ENCODE results near the gene ZGLP1. TPM values are rescaled to one million over a fixed set of nuclear protein-coding genes. Genes with fewer than 3 reads are reported as not detected.

ZGLP1 gene
- total RNA-seq, 4 donors from 2014 or later = 0.58 to 1.2 (median 1.2) TPM

GRCh38 chr19:10277795-10278589 lies 31.6 kb downstream of the ZGLP1 start:
- no peak for DNase-seq (ENCODE audit: extremely low spot score)
- H3K27ac ChIP-seq (replicated peaks in 1 of 4) = no peak overlapping the region
- 93% methylated on average over 9 of the region's 9 CpGs for WGBS
- TF ChIP-seq POLR2A (IDR thresholded peaks at IDR 0.05; ENCODE audit: low read depth) (no peak), EP300 (IDR thresholded peaks at IDR 0.05) (no peak), POLR2AphosphoS5 (IDR thresholded peaks at IDR 0.05) (no peak), CTCF (IDR thresholded peaks at IDR 0.05) (no peak)
- H3K4me1 ChIP-seq = peaks cover 0 to 4% (median 2%) of the 10 kb centered on the region in 4 donors
- H3K4me3 ChIP-seq = no peak overlapping the region
- H3K36me3 ChIP-seq = peaks cover 5 to 47% (median 16%) of the 10 kb centered on the region in 4 donors
- H3K27me3 ChIP-seq = no peaks in the 10 kb centered on the region
- intact Hi-C loops (cut with DNase I) = no loop called here
- no peaks in the 10 kb centered on the region for H3K9me3 ChIP-seq

- Histone ChIP-seq H3K27me3 (peaks cover 0 to 31% (median 14%) of the 10 kb centered on the region in 4 donors), H3K4me3 (no peak overlapping the region), H3K4me1 (peaks cover 13 to 31% (median 28%) of the 10 kb centered on the region in 4 donors), H3K36me3 (peaks cover 5 to 40% (median 11%) of the 10 kb centered on the region in 4 donors), H3K9me3 (no peaks in the 10 kb centered on the region), H3K27ac (replicated peaks in 1 of 4) (no peak overlapping the region)
- WGBS = 88% methylated on average over 10 of the region's 10 CpGs
- intact Hi-C loops (cut with DNase I) = no loop called here
- no peak for DNase-seq (ENCODE audit: extremely low spot score)
- no peak for TF ChIP-seq CTCF (IDR thresholded peaks at IDR 0.05)
- no peak for TF ChIP-seq EP300 (IDR thresholded peaks at IDR 0.05)
- no peak for TF ChIP-seq POLR2A (IDR thresholded peaks at IDR 0.05; ENCODE audit: low read depth)
- TF ChIP-seq POLR2AphosphoS5 (IDR thresholded peaks at IDR 0.05) = no peak
Measured at GRCh38 chr19:10274589-10274988, 35.0 kb downstream of the ZGLP1 start.

GRCh38 chr19:10271543-10272086 lies 38.0 kb downstream of the ZGLP1 start:
- Histone ChIP-seq H3K36me3 (peaks cover 0 to 16% (median 6%) of the 10 kb centered on the region in 4 donors), H3K9me3 (no peaks in the 10 kb centered on the region), H3K27me3 (peaks cover 0 to 39% (median 15%) of the 10 kb centered on the region in 4 donors), H3K27ac (replicated peaks in 1 of 4) (peak overlapping the region; percentile 68 to 88 (median 79)), H3K4me1 (peaks cover 32 to 56% (median 37%) of the 10 kb centered on the region in 4 donors), H3K4me3 (peak overlapping the region; percentile 46 to 59 (median 50))
- 35% methylated on average over 5 of the region's 12 CpGs for WGBS
- DNase-seq (ENCODE audit: extremely low spot score) = no peak
- no peak for TF ChIP-seq EP300 (IDR thresholded peaks at IDR 0.05)
- no peak for TF ChIP-seq POLR2A (IDR thresholded peaks at IDR 0.05; ENCODE audit: low read depth)
- TF ChIP-seq CTCF (IDR thresholded peaks at IDR 0.05) = no peak
- no peak for TF ChIP-seq POLR2AphosphoS5 (IDR thresholded peaks at IDR 0.05)
- intact Hi-C loops (cut with DNase I) = no loop called here

- Histone ChIP-seq H3K27me3 (peaks cover 0 to 39% (median 15%) of the 10 kb centered on the region in 4 donors), H3K4me1 (peaks cover 32 to 57% (median 37%) of the 10 kb centered on the region in 4 donors), H3K27ac (replicated peaks in 1 of 4) (peak within 1 kb of the TSS; percentile 68 to 88 (median 79)), H3K9me3 (no peaks in the 10 kb centered on the region), H3K36me3 (peaks cover 0 to 11% (median 6%) of the 10 kb centered on the region in 4 donors), H3K4me3 (peak within 1 kb of the TSS; percentile 46 to 59 (median 50))
- intact Hi-C loops (cut with DNase I) = no loop called here
- peak; percentile 98 for DNase-seq (ENCODE audit: extremely low spot score)
- TF ChIP-seq EP300 (IDR thresholded peaks at IDR 0.05) (peak; percentile 61), CTCF (IDR thresholded peaks at IDR 0.05) (no peak), POLR2A (IDR thresholded peaks at IDR 0.05; ENCODE audit: low read depth) (peak; percentile 59), POLR2AphosphoS5 (IDR thresholded peaks at IDR 0.05) (peak; percentile 76 to 81)
- 5% methylated on average over 43 of the region's 51 CpGs for WGBS
Measured at GRCh38 chr19:10270616-10271394, 38.8 kb downstream of the ZGLP1 start, which contains the start of gene ICAM1. Gene ICAM1 (plus strand): TSS chr19:10271120. CDS start chr19:10271160, 40 bp downstream.

Data from esophagus muscularis mucosa (tissue), 4 donors.